SHP77 (cell line): Measurements from ENCODE around the gene GINM1.
A peak's percentile ranks its signal among the peaks of the same experiment; 100 is the strongest.

Source experiments
- DNase-seq, 2 experiments: peaks; one replicate each; lab custom pipeline; 2025; lab: John Stamatoyannopoulos, UW

GINM1 gene, protein sequence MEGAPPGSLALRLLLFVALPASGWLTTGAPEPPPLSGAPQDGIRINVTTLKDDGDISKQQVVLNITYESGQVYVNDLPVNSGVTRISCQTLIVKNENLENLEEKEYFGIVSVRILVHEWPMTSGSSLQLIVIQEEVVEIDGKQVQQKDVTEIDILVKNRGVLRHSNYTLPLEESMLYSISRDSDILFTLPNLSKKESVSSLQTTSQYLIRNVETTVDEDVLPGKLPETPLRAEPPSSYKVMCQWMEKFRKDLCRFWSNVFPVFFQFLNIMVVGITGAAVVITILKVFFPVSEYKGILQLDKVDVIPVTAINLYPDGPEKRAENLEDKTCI

DNA sequence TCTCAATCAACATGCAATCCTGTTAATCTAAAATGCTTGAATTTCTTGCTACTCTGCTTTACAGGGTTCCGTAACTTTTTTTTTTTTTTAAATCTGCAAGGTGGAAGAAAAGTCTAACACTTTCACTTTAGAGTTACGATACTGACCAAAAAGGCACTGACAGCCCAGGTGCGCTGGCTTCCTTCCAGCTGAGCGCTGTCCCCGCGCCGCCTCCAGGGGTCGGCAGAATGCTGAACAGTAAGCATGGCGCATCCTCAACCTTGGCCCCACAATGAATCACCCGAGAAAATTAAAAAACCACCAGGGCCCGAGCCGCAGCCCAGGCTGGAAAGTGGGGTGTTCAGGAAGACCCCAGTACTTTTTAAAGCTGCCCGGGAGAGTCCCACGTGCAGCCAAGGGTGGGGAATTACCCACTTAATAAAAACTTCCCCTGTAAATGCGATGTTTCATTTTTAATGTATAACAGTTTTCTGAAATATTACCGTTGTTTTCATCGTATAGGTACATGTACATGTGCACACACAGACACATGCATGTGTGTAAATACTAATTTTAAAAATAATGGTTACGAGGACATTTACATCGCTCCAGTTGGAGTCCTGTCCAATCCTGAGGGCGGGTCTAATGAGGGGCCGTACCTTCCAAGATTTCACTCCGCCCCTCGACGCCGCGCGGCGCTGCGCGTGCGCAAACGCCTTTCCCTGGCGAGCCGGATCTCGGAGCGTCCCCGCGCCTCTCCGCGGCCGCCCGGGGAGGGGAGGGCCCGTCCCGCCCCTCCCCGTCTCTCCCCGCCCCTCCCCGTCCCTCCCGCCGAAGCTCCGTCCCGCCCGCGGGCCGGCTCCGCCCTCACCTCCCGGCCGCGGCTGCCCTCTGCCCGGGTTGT, at the start of gene GINM1:
GINM1 (plus strand) TSS at position 849 of the 883 bp plus-strand sequence. CDS start 40 bp downstream, outside the sequence.
- peak; percentile 80 to 89 for DNase-seq

DNA sequence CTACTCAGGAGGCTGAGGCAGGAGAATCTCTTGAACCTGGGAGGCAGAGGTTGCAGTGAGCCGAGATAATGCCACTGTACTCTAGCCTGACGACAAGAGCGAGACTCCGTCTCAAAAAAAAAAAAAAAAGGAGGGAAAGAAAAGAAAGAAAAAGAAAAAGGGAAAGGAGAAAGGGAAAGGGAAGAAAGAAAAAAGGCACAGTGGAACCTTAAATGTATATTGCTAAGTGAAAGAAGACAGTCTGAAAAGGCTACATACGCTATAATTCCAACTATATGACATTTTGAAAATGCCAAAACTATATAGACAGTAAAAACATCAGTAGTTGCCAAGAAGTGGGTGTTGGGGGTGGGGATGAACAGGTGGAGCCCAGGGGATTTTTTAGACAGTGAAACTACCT, 36.5 kb upstream of the GINM1 start:
- DNase-seq: no peak

DNA sequence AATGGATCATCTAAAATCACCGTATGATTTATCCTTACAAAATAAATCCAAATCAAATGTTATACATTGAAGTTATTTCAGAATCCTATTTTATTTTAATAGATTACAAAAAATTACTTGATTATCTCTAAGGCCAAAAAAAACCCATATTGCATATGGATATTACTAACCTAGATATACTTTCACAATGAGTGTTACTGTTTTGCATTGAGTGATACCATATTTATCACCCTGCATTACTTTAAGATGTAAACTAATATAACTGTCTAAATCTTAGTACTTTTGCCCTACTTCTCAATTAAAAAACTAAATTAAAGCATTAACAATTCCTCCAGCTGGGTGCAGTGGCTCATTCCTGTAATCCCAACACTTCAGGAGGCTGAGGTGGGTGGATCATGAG, 31.4 kb upstream of the GINM1 start:
- no peak for DNase-seq

DNA sequence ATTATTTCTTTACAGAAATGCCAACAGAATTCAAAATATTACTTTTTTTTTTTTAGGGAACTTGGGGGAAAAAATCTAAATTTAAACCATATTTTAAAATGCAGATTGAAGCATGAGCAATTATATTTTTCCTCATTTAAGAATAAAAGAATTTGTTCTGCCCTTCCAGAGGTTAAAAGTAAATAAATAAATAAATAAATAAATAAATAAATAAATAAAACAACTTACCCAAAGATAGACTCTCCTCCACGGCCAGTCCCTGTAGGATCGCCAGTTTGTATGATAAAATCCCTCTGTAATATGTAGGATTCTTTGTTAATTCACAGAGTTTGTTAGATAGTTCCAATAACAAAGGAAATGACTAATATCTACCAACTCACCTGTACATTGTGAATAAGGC, 25.0 kb upstream of the GINM1 start:
- DNase-seq: no peak

DNA sequence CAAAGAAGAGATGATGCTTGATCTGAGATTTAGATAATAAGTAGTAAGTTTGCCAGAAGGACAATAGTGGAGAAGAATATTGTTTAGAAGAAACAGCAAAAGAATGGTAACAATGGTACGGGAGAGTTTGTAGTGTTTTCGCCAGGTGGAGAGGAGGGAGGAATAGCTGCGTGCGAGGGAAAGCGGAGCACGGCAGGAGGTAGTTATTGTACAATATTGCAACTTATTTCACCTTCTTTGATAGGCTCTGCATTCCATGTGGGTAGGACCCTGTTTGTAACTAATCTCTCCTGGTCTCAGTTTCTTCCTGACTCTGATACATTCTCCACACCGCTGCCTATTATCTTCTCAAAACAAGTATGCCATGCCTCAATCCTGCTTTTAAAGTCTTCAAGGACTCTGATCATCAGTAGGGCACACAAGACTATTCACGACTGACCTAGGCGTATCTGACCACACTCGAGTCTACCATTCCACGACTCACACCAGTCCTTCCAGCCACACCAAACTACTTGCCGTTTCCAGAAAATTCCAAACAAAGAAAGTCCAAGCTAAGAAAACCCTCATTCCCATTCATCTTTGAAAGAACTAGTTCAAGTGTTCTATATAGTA, 21.4 kb upstream of the GINM1 start:
- DNase-seq: no peak

DNA sequence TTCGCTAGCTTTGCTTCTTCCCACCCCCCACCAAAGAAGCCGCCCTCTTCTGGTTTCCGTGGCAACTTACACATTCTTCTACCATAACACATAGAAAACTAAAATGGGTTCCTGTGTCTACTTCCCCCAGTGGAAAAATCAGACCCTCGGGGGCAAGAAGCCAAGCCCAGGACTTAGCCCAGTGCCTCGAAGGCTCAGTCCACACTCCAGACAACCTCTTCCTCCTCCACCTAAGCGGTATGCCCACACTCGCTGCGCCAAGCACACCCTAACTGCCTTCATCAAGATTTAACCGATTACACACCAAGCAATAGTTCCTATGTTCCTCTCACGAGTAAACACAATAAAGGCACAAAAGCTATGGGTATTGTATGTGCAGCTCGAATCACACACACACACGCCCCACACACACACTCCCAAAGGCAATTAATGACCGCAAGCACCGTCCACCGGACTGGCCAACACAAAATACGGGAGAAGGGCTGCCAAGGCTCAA, 20.9 kb upstream of the GINM1 start:
- DNase-seq: peak in 1 of 2 experiments; percentile 18

DNA sequence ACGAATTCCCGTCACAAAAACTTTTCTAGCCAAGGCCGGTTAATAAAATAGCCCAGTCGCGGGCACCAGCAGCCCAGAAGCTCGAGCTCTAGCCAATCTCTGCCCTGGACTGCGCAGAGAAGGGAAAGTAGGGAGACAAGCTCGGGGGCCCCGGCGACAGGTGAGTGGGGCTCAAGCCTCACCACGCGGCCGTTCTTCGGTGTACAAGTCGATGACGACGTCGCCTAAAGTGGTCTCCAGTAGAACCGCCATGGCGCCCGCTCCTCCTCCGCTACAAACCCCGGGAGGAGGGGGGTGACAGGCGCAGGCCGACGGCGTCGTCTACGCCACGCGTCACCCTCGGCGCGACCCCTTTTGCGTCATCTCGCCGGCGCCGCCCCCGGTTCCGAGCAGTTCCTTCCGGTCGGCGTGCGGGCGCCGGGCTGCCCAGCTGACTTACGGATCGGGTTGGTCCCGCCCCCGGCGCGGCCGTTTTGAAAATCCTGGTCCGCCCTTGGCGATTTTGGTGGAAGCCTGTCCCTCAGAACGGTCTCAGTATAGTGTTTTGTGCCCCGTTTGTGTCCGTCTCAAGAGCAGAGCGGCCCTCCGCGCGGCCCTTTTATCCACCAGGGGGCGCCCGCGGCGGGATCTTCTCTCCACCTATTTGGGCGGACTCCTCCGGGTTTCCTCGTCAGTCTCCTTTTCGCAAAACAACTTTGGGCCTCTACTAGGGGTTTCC, 20.3 kb upstream of the GINM1 start, which contains the start of gene PPIL4:
PPIL4 (minus strand) TSS at position 290 of the 718 bp plus-strand sequence; CDS start at position 252, 38 bp downstream.
- peak; percentile 80 to 90 for DNase-seq

DNA sequence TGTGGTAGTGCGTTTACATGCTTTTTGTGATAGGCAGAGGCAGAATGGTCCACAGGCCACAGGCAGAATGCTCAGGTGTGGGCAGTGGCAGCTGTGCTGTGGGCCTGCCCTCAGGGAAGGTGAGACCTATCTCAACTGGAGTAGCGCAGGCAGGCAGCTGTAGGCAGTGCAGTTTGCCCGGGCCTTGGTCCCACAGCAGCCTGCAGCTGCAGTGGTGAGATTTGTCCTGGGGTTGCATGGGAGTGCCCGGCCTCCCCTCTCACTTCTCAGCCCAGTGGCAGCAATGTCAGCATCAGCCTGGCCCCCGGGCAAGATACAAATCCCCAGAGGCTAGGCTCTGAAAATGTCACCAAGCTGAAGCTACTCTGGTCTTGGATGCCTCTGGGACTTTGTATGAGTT, 14.3 kb upstream of the GINM1 start:
- no peak for DNase-seq

DNA sequence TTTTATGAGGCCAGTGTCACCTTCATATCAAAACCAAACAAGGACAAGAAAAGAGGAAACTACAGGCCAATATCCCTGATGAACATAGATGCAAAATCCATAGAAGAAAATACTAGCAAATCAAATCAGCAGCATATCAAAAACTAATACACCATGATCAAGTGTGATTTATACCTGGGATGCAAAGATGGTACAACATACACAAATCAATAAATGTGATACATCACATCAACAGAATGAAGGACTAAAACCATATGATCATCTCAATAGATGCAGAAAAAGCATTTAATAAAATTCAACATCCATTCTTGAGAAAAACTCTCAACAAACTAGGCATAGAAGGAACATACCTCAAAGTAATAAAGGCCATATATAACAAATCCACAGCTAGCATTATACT, 8.1 kb upstream of the GINM1 start:
- DNase-seq: no peak

DNA sequence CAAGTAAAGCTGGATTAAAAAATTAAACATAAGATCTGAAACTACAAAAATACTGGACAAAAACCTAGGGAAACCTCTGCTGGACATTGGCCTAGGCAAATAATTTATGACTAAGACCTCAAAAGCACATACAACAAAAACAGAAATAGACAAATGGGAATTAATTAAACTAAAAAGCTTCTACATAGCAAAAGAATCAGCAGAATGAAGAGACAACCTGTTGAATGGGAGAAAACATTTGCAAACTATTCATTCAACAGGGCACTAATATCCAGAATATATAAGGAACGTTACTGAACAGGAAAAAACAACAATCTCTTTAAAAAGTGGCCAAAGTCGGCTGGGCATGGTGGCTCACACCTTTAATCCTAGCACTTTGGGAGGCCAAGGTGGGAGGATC, 6.8 kb upstream of the GINM1 start:
- no peak for DNase-seq

DNA sequence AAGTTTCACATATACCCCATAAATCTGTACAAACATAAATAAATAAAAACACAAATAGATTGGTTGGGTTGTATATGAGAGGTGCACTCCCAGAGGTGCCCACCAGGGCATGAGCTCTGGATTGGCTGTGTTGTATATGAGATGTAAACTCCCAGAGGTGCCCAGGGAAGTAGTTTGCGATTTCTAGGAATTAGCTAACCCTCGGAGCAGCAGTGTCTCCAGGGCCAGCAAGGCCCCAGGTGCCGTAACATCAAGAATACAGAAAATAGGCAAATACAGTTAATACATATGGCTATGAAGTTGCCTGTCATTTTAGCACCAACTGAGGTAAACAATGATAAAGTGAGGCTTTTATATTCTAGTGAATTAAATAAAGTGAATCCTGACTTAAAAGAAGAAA, 5.4 kb upstream of the GINM1 start:
- DNase-seq: peak in 1 of 2 experiments; percentile 55

DNA sequence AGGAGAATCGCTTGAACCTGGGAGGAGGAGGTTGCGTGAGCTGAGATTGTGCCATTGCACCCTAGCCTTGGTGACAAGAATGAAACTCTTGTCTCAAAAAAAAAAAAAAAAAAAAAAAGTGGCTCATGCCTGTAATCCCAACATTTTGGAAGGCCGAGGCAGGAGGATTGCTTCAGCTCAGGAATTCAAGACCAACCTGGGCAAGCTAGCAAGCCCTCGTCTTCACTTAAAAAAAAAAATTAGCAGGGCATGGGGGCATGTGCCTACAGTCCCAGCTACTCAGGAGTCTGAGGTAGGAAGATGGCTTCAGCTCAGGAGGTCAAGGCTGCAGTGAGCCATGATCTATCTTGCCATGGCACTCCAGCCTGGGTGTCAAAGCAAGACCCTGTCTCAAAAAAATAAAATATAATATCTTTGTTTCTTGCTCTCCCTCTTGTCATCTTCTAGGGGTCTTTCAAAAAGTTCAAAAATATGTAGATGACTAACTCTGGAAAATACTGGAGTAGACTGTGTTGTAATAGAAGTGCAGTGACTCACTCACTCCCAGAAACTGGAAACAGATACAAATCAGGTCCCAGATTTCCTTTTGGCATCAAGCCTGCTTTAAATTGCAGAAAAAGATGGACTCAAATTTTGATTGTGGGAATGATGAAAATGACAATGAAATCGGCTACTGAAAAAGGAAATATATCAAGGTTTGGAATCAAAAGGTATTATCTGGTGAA, 2.8 kb upstream of the GINM1 start:
- DNase-seq: no peak

DNA sequence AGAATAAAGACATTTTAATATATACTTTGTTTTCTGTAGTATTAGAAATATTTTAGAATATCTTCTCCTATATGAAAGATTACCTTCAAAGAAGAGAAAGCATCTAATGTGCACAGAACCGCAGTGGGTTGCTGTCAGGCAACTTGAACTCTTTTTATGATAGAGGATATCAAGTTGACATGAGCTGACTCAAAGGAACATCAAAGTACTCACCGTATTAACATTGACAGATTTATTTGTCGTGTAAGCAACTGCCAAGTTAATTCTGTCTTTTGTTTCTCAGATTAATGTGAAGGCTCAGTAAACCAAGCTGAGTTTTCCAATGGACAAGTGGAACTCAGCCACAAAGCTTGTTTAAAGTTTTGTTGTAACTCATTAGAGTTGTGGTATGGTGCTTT, 2.2 kb upstream of the GINM1 start:
- DNase-seq: no peak

DNA sequence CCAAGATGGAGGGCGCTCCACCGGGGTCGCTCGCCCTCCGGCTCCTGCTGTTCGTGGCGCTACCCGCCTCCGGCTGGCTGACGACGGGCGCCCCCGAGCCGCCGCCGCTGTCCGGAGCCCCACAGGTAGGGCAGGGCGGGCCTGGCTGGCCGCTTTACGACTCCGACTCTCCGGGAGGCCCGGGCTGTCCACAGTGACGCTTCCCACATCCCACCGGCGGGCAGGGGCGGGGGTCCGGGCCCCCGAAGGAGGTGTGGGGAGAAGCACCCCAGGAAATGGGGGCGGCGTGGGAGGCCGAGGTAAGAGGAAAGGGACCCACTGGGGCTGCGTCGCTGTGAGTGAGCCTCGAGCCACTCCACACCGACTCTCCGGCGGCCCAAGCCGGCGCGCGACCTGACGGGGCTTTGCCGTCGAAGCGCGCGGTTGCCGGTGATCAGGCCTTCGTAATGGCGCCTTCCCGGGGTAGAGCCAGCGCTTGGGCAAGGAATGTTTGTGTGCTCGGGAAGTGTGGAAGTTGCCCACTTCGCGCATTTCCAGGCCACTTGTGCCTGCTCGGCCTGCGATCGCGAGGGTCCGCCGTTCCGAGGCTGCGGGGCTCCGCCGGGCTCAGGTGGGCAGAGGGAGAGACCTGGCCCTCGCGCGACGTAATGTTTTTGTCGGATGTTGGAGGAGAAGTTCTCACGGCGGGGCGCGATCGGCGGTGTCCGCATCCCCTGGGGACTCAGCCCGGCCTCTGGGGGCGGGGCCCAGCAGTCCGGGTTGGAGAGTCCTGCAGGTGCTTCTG, 427 bp downstream of the GINM1 start:
- DNase-seq: peak; percentile 37 to 50

DNA sequence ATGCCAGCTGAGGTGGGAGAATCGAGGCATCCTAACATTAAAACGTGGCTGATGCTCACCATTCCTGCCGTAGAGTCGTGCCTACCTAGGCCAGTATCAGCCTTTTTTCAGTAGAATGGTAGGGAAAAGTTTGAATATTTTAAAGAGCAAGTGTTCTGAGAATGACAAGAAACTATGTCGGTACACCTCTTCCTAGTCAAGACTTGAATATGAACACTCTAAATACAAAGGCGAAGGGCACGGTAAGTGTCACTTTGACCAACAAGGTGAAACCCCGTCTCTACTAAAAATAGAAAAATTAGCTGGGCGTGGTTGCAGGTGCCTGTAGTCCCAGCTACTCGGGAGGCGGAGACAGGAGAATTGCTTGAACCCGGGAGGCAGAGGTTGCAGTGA, 1.0 kb downstream of the GINM1 start:
- no peak for DNase-seq

DNA sequence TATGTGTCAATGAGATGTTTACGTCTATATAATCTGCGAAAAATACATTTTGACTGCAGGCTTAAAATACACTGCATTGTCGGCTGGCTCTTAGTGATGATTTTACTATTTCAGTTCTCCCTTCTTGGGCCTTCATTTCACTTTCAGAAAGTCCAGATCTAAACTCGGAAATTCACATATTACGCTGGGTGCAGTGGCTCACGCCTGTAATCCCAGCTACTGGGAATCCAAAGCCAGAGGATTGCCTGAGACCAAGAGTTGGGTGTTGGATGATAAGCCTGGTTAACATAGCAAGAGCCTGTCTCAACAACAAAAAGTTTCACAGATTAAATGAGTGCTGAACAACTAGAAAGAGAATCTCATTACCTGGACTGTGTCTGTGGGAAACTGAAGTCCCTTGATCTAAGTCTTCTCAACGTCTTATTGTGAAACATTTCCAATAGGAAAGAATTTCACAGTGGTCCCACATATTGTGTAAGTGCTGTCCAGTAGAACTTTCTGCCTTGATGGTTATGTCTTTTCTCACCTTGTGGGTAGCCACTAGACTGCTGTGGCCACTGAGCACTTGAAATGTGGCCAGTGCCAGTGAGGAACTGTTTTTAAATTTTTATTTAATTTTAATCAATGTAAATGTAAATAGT, 1.9 kb downstream of the GINM1 start:
- no peak for DNase-seq

DNA sequence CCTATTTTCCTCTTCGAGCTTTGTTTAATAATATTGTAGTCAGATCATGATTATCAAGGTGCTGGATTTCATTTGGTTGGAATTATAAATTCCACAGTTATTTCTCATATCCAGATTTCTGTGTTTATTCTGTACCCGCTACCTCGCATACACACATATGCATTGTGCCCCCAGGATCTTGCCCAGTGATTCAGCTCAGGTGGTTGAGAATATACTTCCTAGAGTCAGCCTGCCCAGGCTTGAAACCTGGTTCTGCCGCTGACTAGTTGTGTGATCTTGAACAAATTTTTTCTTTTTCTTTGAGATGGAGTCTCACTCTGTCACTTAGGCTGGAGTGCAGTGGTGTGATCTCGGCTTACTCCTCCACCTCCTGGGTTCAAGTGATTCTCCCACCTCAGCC, 14.7 kb downstream of the GINM1 start:
- DNase-seq: no peak

DNA sequence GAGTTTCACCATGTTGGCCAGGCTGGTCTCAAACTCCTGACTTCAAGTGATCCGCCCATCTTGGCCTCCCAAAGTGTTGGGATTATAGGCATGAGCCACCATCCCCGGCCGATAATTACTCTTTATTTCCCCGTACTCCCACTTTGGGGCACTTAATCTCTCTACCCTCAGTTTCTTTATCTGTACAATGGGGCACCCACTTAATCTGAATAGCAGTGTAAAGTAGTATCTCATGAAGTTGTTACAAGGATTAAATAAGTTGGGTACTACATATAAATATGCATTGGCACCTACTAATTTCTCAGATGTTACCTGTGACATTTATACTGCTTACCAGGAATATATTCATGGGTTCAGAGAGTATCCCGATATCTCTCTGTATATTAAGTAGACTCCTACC, 15.2 kb downstream of the GINM1 start:
- no peak for DNase-seq

DNA sequence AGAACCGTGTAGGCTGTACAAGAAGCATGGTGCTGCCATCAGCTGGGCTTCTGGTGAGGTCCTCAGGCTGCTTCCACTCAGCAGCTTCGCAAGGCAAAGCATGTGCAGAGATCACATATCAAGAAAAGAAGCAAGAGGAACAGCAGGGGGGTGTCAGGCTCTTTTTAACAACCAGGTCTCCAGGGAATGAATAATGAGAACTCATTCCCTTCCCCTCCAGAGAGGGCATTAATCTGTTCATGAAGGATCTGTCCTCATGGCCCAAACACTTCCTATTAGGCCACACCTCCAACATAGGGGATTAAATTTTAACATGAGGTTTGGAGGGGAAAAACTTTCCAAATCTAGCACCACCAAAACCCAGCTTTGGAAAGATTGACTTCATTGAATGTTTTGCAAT, 20.0 kb downstream of the GINM1 start:
- DNase-seq: no peak

DNA sequence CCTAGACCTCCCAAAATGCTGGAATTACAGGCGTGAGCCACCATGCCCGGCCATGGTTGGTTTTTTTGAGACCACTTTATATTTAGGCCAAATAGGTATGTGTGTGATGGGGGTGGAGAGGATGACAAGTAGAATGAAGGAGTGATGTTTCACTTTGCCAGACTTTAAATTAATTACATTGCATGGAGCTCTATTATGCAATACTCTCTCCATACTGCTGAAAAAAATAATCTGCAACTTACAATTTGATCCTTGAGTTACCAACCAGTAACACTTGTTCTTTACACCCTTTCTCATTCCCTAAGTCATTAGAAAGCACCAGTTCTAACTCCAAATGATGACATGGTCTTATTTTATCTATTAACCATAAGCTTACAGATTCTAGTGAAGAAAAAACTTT, 26.8 kb downstream of the GINM1 start:
- DNase-seq: no peak
